ENCODE results near the gene PILRA. TPM values are rescaled to one million over a fixed set of nuclear protein-coding genes. Genes with fewer than 3 reads are reported as not detected.
A peak's percentile ranks its signal among the peaks of the same experiment; 100 is the strongest.

PILRA gene
- total RNA-seq, 3 donors from 2014 or later: 4.3 to 9.9 (median 7.9) TPM

GRCh38 chr7:100407285-100408180, 34.2 kb downstream of the PILRA start:
- H3K9me3 ChIP-seq: no peaks in the 10 kb centered on the region
- no peaks in the 10 kb centered on the region for H3K36me3 ChIP-seq
- no peak overlapping the region for H3K27ac ChIP-seq
- TF ChIP-seq, protein P1, sequence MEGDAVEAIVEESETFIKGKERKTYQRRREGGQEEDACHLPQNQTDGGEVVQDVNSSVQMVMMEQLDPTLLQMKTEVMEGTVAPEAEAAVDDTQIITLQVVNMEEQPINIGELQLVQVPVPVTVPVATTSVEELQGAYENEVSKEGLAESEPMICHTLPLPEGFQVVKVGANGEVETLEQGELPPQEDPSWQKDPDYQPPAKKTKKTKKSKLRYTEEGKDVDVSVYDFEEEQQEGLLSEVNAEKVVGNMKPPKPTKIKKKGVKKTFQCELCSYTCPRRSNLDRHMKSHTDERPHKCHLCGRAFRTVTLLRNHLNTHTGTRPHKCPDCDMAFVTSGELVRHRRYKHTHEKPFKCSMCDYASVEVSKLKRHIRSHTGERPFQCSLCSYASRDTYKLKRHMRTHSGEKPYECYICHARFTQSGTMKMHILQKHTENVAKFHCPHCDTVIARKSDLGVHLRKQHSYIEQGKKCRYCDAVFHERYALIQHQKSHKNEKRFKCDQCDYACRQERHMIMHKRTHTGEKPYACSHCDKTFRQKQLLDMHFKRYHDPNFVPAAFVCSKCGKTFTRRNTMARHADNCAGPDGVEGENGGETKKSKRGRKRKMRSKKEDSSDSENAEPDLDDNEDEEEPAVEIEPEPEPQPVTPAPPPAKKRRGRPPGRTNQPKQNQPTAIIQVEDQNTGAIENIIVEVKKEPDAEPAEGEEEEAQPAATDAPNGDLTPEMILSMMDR (IDR thresholded peaks at IDR 0.05): peak in 2 of 3 donors; percentile 48 to 58
- TF ChIP-seq POLR2A (IDR thresholded peaks at IDR 0.05) (no peak), POLR2AphosphoS5 (IDR thresholded peaks at IDR 0.05) (no peak)
- no peak for DNase-seq (ENCODE audit: low spot score in 2 of 2)
- no peaks in the 10 kb centered on the region for H3K4me1 ChIP-seq
- no peaks in the 10 kb centered on the region for H3K27me3 ChIP-seq
- H3K4me3 ChIP-seq: no peak overlapping the region
- intact Hi-C loops (cut with DNase I; ENCODE audit: low total_unique reads): no loop called here

DNA sequence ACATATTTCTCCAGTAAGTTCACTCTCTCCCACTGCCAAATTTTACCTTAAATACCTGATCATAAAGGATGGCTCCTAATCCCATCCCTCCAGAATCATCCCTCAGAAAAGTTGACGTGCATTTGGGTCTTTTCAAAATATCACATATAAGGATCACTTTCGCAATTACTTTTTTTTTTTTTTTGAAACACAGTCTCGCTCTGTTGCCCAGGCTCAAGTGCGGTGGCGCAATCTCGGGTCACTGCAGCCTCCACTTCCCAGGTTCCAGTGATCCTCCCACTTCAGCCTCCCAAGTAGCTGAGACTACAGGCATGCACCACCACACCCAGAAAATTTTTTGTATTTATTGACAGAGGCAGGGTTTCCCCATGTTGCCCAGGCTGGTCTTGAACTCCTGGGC, 37.8 kb downstream of the PILRA start:
- TF ChIP-seq POLR2A (IDR thresholded peaks at IDR 0.05): no peak
- TF ChIP-seq POLR2AphosphoS5 (IDR thresholded peaks at IDR 0.05): no peak
- TF ChIP-seq, protein P1 (IDR thresholded peaks at IDR 0.05): no peak

DNA sequence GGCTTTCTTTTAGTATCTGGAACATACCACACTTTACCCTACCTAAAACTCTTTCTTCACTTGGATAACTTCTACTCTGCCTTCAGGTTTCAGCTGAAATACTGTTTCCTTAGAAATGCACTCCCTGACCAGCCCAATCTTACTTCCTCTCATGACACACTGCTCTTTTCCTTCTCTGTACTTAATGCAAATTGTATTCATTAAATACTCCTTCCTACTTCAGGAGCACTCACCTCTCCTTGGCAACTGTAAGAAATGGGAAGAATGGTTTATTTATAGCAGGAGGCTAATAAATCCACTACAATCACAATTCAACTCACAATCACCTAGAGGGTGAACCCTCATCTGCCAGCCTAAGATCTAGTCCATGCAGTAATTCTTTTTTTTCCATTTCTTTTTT, 40.1 kb downstream of the PILRA start:
- no peaks in the 10 kb centered on the region for H3K9me3 ChIP-seq
- no peaks in the 10 kb centered on the region for H3K27me3 ChIP-seq
- intact Hi-C loops (cut with DNase I; ENCODE audit: low total_unique reads): no loop called here
- DNase-seq (ENCODE audit: low spot score in 2 of 2): no peak
- H3K4me3 ChIP-seq: no peak overlapping the region
- H3K36me3 ChIP-seq: no peaks in the 10 kb centered on the region
- TF ChIP-seq POLR2A (IDR thresholded peaks at IDR 0.05): no peak
- no peak for TF ChIP-seq POLR2AphosphoS5 (IDR thresholded peaks at IDR 0.05)
- TF ChIP-seq, protein P1 (IDR thresholded peaks at IDR 0.05): no peak
- H3K4me1 ChIP-seq: no peaks in the 10 kb centered on the region
- H3K27ac ChIP-seq: no peak overlapping the region

More for the DNA sequence above, 37.8 kb downstream of the PILRA start:
- Histone ChIP-seq H3K27ac (no peak overlapping the region), H3K27me3 (no peaks in the 10 kb centered on the region), H3K9me3 (no peaks in the 10 kb centered on the region), H3K36me3 (no peaks in the 10 kb centered on the region), H3K4me1 (no peaks in the 10 kb centered on the region), H3K4me3 (no peak overlapping the region)
- intact Hi-C loops (cut with DNase I; ENCODE audit: low total_unique reads): no loop called here
- DNase-seq (ENCODE audit: low spot score in 2 of 2): no peak

DNA sequence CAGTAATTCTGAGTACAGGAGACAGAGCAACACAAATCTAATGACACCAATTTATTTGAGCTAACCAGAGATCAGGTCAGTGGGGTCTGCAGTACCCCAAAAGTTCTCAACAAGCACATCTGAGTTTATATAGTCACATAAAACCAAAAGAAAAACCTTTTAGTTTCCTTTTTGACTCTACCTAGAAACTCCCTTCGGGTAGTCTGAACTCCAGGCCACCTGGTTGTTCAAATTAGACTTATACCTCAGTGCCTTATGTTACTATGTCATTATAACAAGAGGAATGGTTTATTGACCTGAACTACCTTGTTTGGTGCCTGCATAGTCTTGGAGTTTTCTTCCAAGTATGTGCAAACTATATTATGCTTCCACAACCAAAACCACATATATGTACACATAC, 40.6 kb downstream of the PILRA start:
- Histone ChIP-seq H3K27ac (no peak overlapping the region), H3K27me3 (no peaks in the 10 kb centered on the region), H3K4me1 (no peaks in the 10 kb centered on the region), H3K4me3 (no peak overlapping the region), H3K36me3 (no peaks in the 10 kb centered on the region), H3K9me3 (no peaks in the 10 kb centered on the region)
- TF ChIP-seq POLR2AphosphoS5 (IDR thresholded peaks at IDR 0.05): no peak
- TF ChIP-seq POLR2A (IDR thresholded peaks at IDR 0.05): no peak
- TF ChIP-seq, protein P1 (IDR thresholded peaks at IDR 0.05): no peak
- intact Hi-C loops (cut with DNase I; ENCODE audit: low total_unique reads): no loop called here
- DNase-seq (ENCODE audit: low spot score in 2 of 2): no peak

DNA sequence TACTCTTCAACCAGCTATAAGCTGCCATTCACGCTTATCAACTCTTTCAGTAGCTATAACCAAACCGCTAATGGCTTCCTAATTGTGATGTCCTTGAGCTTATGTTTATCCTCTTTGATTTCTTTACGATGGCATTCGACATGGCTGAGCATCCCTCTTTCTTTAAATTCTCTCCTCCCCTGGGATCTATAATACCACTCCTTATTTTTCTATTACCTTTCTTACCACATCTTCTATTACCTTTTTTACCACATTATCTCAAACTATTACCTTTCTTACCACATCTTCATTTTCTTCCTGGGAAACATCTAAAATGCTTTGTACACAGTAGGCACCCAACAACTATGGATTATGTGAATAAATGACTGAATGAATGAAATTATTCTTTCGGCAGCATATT, 42.2 kb downstream of the PILRA start:
- Histone ChIP-seq H3K36me3 (no peaks in the 10 kb centered on the region), H3K9me3 (no peaks in the 10 kb centered on the region), H3K27ac (no peak overlapping the region), H3K4me3 (no peak overlapping the region), H3K27me3 (no peaks in the 10 kb centered on the region), H3K4me1 (no peaks in the 10 kb centered on the region)
- intact Hi-C loops (cut with DNase I; ENCODE audit: low total_unique reads): no loop called here
- TF ChIP-seq, protein P1 (IDR thresholded peaks at IDR 0.05): no peak
- TF ChIP-seq POLR2A (IDR thresholded peaks at IDR 0.05): no peak
- no peak for DNase-seq (ENCODE audit: low spot score in 2 of 2)
